H9 (cell line): ENCODE measurements around the gene OSGIN1. TPM values are rescaled to one million over a fixed set of nuclear protein-coding genes. Genes with fewer than 3 reads are reported as not detected.

Experiments used
- DNase-seq: peaks from one replicate; pipeline ENCODE4 v3.0.0-alpha.2; 2017
- H2AFZ ChIP-seq: one replicate; pipeline ENCODE4 v1.6.1; 2013; ENCODE audit warnings: mild to moderate bottlenecking, low read length, control low read depth, moderate library complexity
- H2AK5ac ChIP-seq: 2 replicates; pipeline ENCODE4 v1.6.1; 2013; ENCODE audit warnings: low read length, control low read depth, mixed read lengths; ENCODE audit not compliant: insufficient read length
- H2BK120ac ChIP-seq: one replicate; pipeline ENCODE4 v1.6.1; 2013; ENCODE audit warnings: low read depth, mild to moderate bottlenecking, low read length, control low read depth, inconsistent platforms; ENCODE audit not compliant: poor library complexity, severe bottlenecking
- H2BK12ac ChIP-seq: 2 replicates; pipeline ENCODE4 v1.6.1; 2013; ENCODE audit warnings: low read length, control low read depth, mixed read lengths, low read depth; ENCODE audit not compliant: insufficient read length
- H2BK15ac ChIP-seq: 2 replicates; pipeline ENCODE4 v1.6.1; 2013; ENCODE audit warnings: low read depth, low read length, control low read depth
- H2BK20ac ChIP-seq: one replicate; pipeline ENCODE4 v1.6.1; 2013; ENCODE audit warnings: low read depth, mild to moderate bottlenecking, low read length, control low read depth, inconsistent platforms; ENCODE audit not compliant: poor library complexity, severe bottlenecking
- H2BK5ac ChIP-seq: 2 replicates; pipeline ENCODE4 v1.6.1; 2013; ENCODE audit warnings: low read length, control low read depth, mixed read lengths; ENCODE audit not compliant: insufficient read length
- H3K14ac ChIP-seq: 2 replicates; pipeline ENCODE4 v1.6.1; 2013; ENCODE audit warnings: low read length, control low read depth; ENCODE audit not compliant: insufficient read depth
- H3K18ac ChIP-seq: 2 replicates; pipeline ENCODE4 v1.6.1; 2013; ENCODE audit warnings: low read depth, mild to moderate bottlenecking, mixed read lengths, low read length, control low read depth; ENCODE audit not compliant: insufficient read length
- H3K23ac ChIP-seq: 2 replicates; pipeline ENCODE4 v1.6.1; 2013; ENCODE audit warnings: low read length, control low read depth, mixed read lengths, low read depth; ENCODE audit not compliant: insufficient read length
- H3K23me2 ChIP-seq: 2 replicates; pipeline ENCODE4 v1.6.1; 2013; ENCODE audit warnings: low read depth, mild to moderate bottlenecking, mixed read lengths, low read length, control low read depth; ENCODE audit not compliant: insufficient read length, poor library complexity, severe bottlenecking
- H3K27ac ChIP-seq: 2 replicates; pipeline ENCODE4 v1.5.1; 2013; ENCODE audit warnings: low read length, control low read depth, mixed read lengths, low read depth; ENCODE audit not compliant: insufficient read length
- H3K27me3 ChIP-seq: 2 replicates; pipeline ENCODE4 v1.6.1; 2013; ENCODE audit warnings: low read length, control low read depth, inconsistent platforms; ENCODE audit not compliant: insufficient read depth
- H3K4ac ChIP-seq: 2 replicates; pipeline ENCODE4 v1.6.1; 2013; ENCODE audit warnings: low read depth, mild to moderate bottlenecking, control low read depth, inconsistent platforms, low read length, moderate library complexity
- H3K4me1 ChIP-seq: 2 replicates; pipeline ENCODE4 v1.6.1; 2013; ENCODE audit warnings: low read length, control low read depth, inconsistent platforms; ENCODE audit not compliant: insufficient read depth
- H3K4me2 ChIP-seq: 2 replicates; pipeline ENCODE4 v1.6.1; 2013; ENCODE audit warnings: low read length, control low read depth, mixed read lengths; ENCODE audit not compliant: insufficient read length, insufficient read depth
- H3K56ac ChIP-seq: 2 replicates; pipeline ENCODE4 v1.6.1; 2013; ENCODE audit warnings: low read depth, mild to moderate bottlenecking, mixed read lengths, low read length, control low read depth; ENCODE audit not compliant: insufficient read length
- H3K79me1 ChIP-seq: 2 replicates; pipeline ENCODE4 v1.6.1; 2013; ENCODE audit warnings: low read depth, mild to moderate bottlenecking, moderate library complexity, low read length, control low read depth, inconsistent platforms; ENCODE audit not compliant: insufficient read depth, poor library complexity, severe bottlenecking
- H3K79me2 ChIP-seq: 2 replicates; pipeline ENCODE4 v1.6.1; 2013; ENCODE audit warnings: low read length, control low read depth, inconsistent platforms; ENCODE audit not compliant: insufficient read depth
- H3K9ac ChIP-seq: 2 replicates; pipeline ENCODE4 v1.6.1; 2013; ENCODE audit warnings: low read length, control low read depth, mixed read lengths; ENCODE audit not compliant: insufficient read length; ENCODE audit errors: extremely low read depth
- H3K9me3 ChIP-seq: one replicate; pipeline ENCODE4 v1.6.1; 2013; ENCODE audit warnings: low read depth, low read length, inconsistent platforms; ENCODE audit not compliant: control insufficient read depth
- H3T11ph ChIP-seq: one replicate; pipeline ENCODE4 v1.6.1; 2013; ENCODE audit warnings: mild to moderate bottlenecking, low read length, control low read depth, inconsistent platforms
- H4K20me1 ChIP-seq: one replicate; pipeline ENCODE4 v1.6.1; 2013; ENCODE audit not compliant: control insufficient read depth, insufficient read length, insufficient read depth
- H4K5ac ChIP-seq: 2 replicates; pipeline ENCODE4 v1.6.1; 2013; ENCODE audit warnings: low read depth, mild to moderate bottlenecking, mixed read lengths, low read length, control low read depth; ENCODE audit not compliant: insufficient read length
- H4K8ac ChIP-seq: replicated peaks from 2 replicates; pipeline ENCODE4 v1.6.1; 2013; ENCODE audit warnings: low read length, control low read depth, mixed read lengths, low read depth; ENCODE audit not compliant: insufficient read length
- H4K91ac ChIP-seq: 2 replicates; pipeline ENCODE4 v1.6.1; 2013; ENCODE audit warnings: low read depth, mild to moderate bottlenecking, moderate library complexity, mixed read lengths, low read length, control low read depth; ENCODE audit not compliant: insufficient read length
- H3K27ac Mint-ChIP-seq, 3 experiments: 2 replicates in 2 of 3; 3 replicates in 1 of 3; pipeline ENCODE4 v1.8.0; 2020 to 2021; ENCODE audit warnings: mixed read lengths in 3 of 3, mild to moderate bottlenecking in 1 of 3, moderate library complexity in 1 of 3
- H3K27me3 Mint-ChIP-seq: 2 replicates; pipeline ENCODE4 v1.8.0; 2021; ENCODE audit warnings: low read depth, mild to moderate bottlenecking, moderate library complexity, mixed read lengths
- H3K36me3 Mint-ChIP-seq, 3 experiments: 2 replicates in 2 of 3; 3 replicates in 1 of 3; pipeline ENCODE4 v1.8.0; 2020 to 2021; ENCODE audit warnings: low read depth in 3 of 3, mixed read lengths in 3 of 3; ENCODE audit not compliant: insufficient read depth in 1 of 3
- H3K4me1 Mint-ChIP-seq, 2 experiments: 2 replicates each; pipeline ENCODE4 v1.8.0; 2020; ENCODE audit warnings: mixed read lengths in 2 of 2
- H3K4me3 Mint-ChIP-seq, 2 experiments: 2 replicates in 1 of 2; 3 replicates in 1 of 2; pipeline ENCODE4 v1.8.0; 2020 to 2021; ENCODE audit warnings: mild to moderate bottlenecking in 2 of 2, mixed read lengths in 2 of 2, moderate library complexity in 1 of 2
- H3K9me3 Mint-ChIP-seq, 2 experiments: 2 replicates in 1 of 2; 3 replicates in 1 of 2; pipeline ENCODE4 v1.8.0; 2020; ENCODE audit warnings: mild to moderate bottlenecking in 2 of 2, mixed read lengths in 2 of 2, moderate library complexity in 1 of 2
- CTCF ChIP-seq: fragments of 200-600 bp; sonication (generic); conservative IDR thresholded peaks from 3 replicates; pipeline ENCODE4 v1.8.0; 2021; ENCODE audit warnings: antibody characterized with exemption, mild to moderate bottlenecking
- WGBS: extraction: QIAGEN DNeasy Blood & Tissue Kit; methylation state at CpG from one replicate; pipeline ENCODE4 v1.1.7; 2013; ENCODE audit warnings: missing lambda C conversion rate, low lambda C conversion rate, mixed read lengths; ENCODE audit not compliant: insufficient read length; ENCODE audit errors: extremely low coverage; 5-methylcytosine and 5-hydroxymethylcytosine counted together
- total RNA-seq: library from RNA; stranded (reverse); gene quantifications from 2 replicates; pipeline ENCODE4 v1.2.1, GENCODE V29; 2021

The OSGIN1 gene
- total RNA-seq, 1 experiment from 2014 or later: 0.63 TPM

- Histone ChIP-seq H4K5ac (no peak overlapping the region), H4K91ac (no peak overlapping the region), H2BK12ac (no peak overlapping the region), H3K9ac (no peak overlapping the region), H2BK5ac (no peak overlapping the region), H3K9me3 (no peaks in the 10 kb centered on the region), H3K4me1 (no peaks in the 10 kb centered on the region), H3T11ph (no peak overlapping the region), H3K4me2 (no peak overlapping the region), H4K20me1 (no peaks in the 10 kb centered on the region), H2BK120ac (no peak overlapping the region), H2BK20ac (no peak overlapping the region), H4K8ac (no peak overlapping the region), H3K14ac (no peak overlapping the region), H2BK15ac (no peak overlapping the region), H3K27ac (no peak overlapping the region), H3K79me2 (no peaks in the 10 kb centered on the region), H2AFZ (no peak overlapping the region), H3K79me1 (no peaks in the 10 kb centered on the region), H3K4ac (no peak overlapping the region), H3K56ac (no peak overlapping the region), H3K23me2 (peaks cover 4% of the 10 kb centered on the region), H2AK5ac (no peak overlapping the region), H3K23ac (no peak overlapping the region), H3K18ac (no peak overlapping the region), H3K27me3 (no peaks in the 10 kb centered on the region)
- H3K9me3 Mint-ChIP-seq: no peaks in the 10 kb centered on the region
- peaks cover 0 to 5% (median 3%) of the 10 kb centered on the region in 3 experiments; a peak in 5 of 7 replicates for H3K36me3 Mint-ChIP-seq
- no peak overlapping the region for H3K4me3 Mint-ChIP-seq
- WGBS: no CpG with 5 or more reads among the region's 22 CpGs
- H3K4me1 Mint-ChIP-seq: peaks cover 10 to 17% of the 10 kb centered on the region in 2 experiments
- H3K27me3 Mint-ChIP-seq: peaks cover 7% of the 10 kb centered on the region
- no peak for DNase-seq
- TF ChIP-seq CTCF: no peak
- H3K27ac Mint-ChIP-seq: no peak overlapping the region
These were observed 22.1 kb upstream of the OSGIN1 start for GRCh38 chr16:83930730-83931500.
